Thyroid gland (tissue), 4 donors: ENCODE results near the gene VSX1.

Source experiments
- POLR2A ChIP-seq, 2 donors: fragments of 450-650 bp; IDR thresholded peaks; one replicate each; pipeline ENCODE4 v1.6.1; 2017; ENCODE audit warnings: antibody characterized with exemption in 2 of 2, mild to moderate bottlenecking in 2 of 2, moderate library complexity in 1 of 2
- TF ChIP-seq, protein P1 (sequence below), 6 experiments: fragments of 200-600 bp in 3 of 6; fragments of 450-650 bp in 3 of 6; sonication (generic) in 3 of 6; IDR thresholded peaks; one replicate each; pipeline ENCODE4 v1.5.1; 2016 to 2019; ENCODE audit warnings: antibody characterized with exemption in 6 of 6, mild to moderate bottlenecking in 2 of 6, inconsistent platforms in 1 of 6, moderate library complexity in 1 of 6

DNA sequence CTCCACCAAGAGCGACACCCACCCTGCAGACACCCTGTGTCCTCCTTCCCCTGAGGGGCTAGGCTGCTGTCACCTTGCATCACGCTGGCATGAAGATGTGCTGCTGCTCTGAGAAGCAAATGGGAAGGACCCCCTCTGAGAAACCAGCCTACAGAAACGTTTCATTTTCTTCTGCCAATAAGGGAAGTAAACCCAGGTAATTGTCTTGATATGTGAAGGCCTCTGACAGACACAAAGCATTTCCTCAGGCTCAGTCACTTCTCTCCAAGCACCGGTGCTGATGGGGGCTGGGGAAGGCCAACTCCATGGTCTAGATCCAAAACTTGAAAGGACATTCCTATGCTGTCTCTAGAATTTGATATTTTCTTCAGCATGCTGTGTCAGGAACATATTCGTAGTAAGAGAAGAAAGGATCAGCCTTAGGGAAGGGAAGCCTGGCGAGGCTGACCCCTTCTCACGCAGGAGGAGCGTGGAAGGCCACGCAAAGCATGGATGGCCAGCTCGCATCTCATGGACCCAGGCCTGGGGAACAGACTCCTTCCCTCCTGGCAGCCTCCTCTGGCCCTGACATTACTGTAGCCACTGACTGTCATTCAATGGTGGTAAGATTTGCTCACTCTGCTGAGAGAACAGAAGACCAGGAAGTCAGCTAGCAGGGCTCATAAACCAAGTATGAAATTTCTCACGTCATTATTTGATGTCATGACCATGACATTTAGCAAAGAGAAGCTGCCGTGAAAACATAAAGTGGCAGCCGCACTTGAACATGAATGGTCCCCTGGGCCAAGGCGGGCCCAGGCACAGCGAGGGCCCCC is 44.4 kb downstream of the VSX1 start:
- TF ChIP-seq, protein P1, sequence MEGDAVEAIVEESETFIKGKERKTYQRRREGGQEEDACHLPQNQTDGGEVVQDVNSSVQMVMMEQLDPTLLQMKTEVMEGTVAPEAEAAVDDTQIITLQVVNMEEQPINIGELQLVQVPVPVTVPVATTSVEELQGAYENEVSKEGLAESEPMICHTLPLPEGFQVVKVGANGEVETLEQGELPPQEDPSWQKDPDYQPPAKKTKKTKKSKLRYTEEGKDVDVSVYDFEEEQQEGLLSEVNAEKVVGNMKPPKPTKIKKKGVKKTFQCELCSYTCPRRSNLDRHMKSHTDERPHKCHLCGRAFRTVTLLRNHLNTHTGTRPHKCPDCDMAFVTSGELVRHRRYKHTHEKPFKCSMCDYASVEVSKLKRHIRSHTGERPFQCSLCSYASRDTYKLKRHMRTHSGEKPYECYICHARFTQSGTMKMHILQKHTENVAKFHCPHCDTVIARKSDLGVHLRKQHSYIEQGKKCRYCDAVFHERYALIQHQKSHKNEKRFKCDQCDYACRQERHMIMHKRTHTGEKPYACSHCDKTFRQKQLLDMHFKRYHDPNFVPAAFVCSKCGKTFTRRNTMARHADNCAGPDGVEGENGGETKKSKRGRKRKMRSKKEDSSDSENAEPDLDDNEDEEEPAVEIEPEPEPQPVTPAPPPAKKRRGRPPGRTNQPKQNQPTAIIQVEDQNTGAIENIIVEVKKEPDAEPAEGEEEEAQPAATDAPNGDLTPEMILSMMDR (IDR thresholded peaks at IDR 0.05) = no peak
- TF ChIP-seq POLR2A (IDR thresholded peaks at IDR 0.05) = no peak
